Measurements from ENCODE around the gene PRKG1. TPM values are rescaled to one million over a fixed set of nuclear protein-coding genes. Genes with fewer than 3 reads are reported as not detected.

The PRKG1 gene
- total and polyA plus RNA-seq, 2 experiments from 2014 or later = 18.2 to 21.1 TPM

- Histone ChIP-seq H3K79me2 (replicated peaks; ENCODE audit: insufficient read depth) (no peaks in the 10 kb centered on the region), H3K4me1 (ENCODE audit: insufficient read depth) (peaks cover 4% of the 10 kb centered on the region; the same call in 1 of the 2 replicates), H3K9me2 (ENCODE audit: insufficient read depth) (no peaks in the 10 kb centered on the region), H3K36me3 (ENCODE audit: insufficient read depth) (no peaks in the 10 kb centered on the region), H3K4me2 (no peak overlapping the region), H3K27ac (ENCODE audit: low read depth) (no peak overlapping the region), H4K20me1 (replicated peaks; ENCODE audit: insufficient read depth) (no peaks in the 10 kb centered on the region), H3K4me3 (no peak overlapping the region), H3F3A (replicated peaks; ENCODE audit: low read depth) (no peaks in the 10 kb centered on the region), H2AFZ (no peak overlapping the region), H3K27me3 (ENCODE audit: insufficient read depth) (no peaks in the 10 kb centered on the region)
- Mint-ChIP-seq H3K4me3 (no peak overlapping the region), H3K27me3 (ENCODE audit: insufficient read depth, low read depth, poor library complexity) (no peaks in the 10 kb centered on the region), H3K9me3 (peaks cover 4% of the 10 kb centered on the region), H3K27ac (no peak overlapping the region), H3K36me3 (ENCODE audit: low read depth) (peaks cover 3% of the 10 kb centered on the region; the same call in 2 of the 3 replicates), H3K4me1 (0 out of 3 replicates have a peak, but pooled peaks cover 2% of the 10 kb centered on the region)
- no peak for TF ChIP-seq STAT1 (IDR thresholded peaks at IDR 0.05; ENCODE audit: unreplicated experiment)
- no peak for TF ChIP-seq EZH2phosphoT487 (IDR thresholded peaks at IDR 0.05; ENCODE audit: unreplicated experiment)
- TF ChIP-seq, protein P1, sequence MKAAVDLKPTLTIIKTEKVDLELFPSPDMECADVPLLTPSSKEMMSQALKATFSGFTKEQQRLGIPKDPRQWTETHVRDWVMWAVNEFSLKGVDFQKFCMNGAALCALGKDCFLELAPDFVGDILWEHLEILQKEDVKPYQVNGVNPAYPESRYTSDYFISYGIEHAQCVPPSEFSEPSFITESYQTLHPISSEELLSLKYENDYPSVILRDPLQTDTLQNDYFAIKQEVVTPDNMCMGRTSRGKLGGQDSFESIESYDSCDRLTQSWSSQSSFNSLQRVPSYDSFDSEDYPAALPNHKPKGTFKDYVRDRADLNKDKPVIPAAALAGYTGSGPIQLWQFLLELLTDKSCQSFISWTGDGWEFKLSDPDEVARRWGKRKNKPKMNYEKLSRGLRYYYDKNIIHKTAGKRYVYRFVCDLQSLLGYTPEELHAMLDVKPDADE (IDR thresholded peaks at IDR 0.05) = no peak
- no peak for TF ChIP-seq JUNB (IDR thresholded peaks at IDR 0.05; ENCODE audit: unreplicated experiment)
- no peak for TF ChIP-seq REST (IDR thresholded peaks at IDR 0.05; ENCODE audit: unreplicated experiment)
- no peak for TF ChIP-seq ZNF114 (CRISPR knock-in tag; IDR thresholded peaks at IDR 0.05)
- no peak for TF ChIP-seq CREB1 (CRISPR knock-in tag; IDR thresholded peaks at IDR 0.05; ENCODE audit: low read depth)
- TF ChIP-seq ZNF331 (CRISPR knock-in tag; IDR thresholded peaks at IDR 0.05; ENCODE audit: low read depth) = no peak
- TF ChIP-seq EZH2 (IDR thresholded peaks at IDR 0.05; ENCODE audit: low read depth, unreplicated experiment) = no peak
- DNase-seq (ENCODE audit: low spot score) (no peak), ATAC-seq (no peak)
Measured at GRCh38 chr10:51760864-51761640, 686.8 kb downstream of the PRKG1 start.

DNA sequence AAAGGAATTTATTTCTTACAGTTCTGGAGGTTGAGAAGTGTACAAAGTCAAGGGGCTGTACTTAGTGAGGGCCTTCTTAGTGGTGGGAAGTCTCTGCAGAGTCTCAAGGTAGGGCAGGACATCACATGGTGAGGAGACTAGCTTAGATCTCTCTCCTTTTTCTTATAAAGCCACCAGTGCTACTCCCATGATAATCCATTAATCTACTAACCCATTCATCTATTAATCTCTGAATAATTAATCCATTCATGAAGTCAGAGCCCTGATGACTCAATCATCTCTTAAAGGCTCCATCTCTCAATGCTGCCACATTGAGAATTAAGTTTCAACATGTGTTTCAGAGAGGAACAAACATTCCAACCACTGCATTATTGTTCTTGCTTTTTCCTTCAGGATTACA lies 689.5 kb downstream of the PRKG1 start:
- ATAC-seq (no peak), DNase-seq (ENCODE audit: low spot score) (no peak)
- H3K4me3 Mint-ChIP-seq = no peak overlapping the region
- Histone ChIP-seq H3K79me2 (replicated peaks; ENCODE audit: insufficient read depth) (no peaks in the 10 kb centered on the region), H3K27me3 (ENCODE audit: insufficient read depth) (no peaks in the 10 kb centered on the region), H3K4me3 (no peak overlapping the region), H4K20me1 (replicated peaks; ENCODE audit: insufficient read depth) (no peaks in the 10 kb centered on the region), H3K4me1 (ENCODE audit: insufficient read depth) (peaks cover 20% of the 10 kb centered on the region; the same call in 1 of the 2 replicates), H3K9me2 (ENCODE audit: insufficient read depth) (no peaks in the 10 kb centered on the region), H2AFZ (no peak overlapping the region), H3K27ac (ENCODE audit: low read depth) (no peak overlapping the region), H3K4me2 (no peak overlapping the region), H3K36me3 (ENCODE audit: insufficient read depth) (no peaks in the 10 kb centered on the region), H3F3A (replicated peaks; ENCODE audit: low read depth) (no peaks in the 10 kb centered on the region)
- peaks cover 14% of the 10 kb centered on the region; the same call in 2 of the 3 replicates for H3K36me3 Mint-ChIP-seq (ENCODE audit: low read depth)
- peaks cover 14% of the 10 kb centered on the region for H3K4me1 Mint-ChIP-seq
- H3K27ac Mint-ChIP-seq = no peak overlapping the region
- peaks cover 1% of the 10 kb centered on the region for H3K27me3 Mint-ChIP-seq (ENCODE audit: insufficient read depth, low read depth, poor library complexity)
- peaks cover 12% of the 10 kb centered on the region for H3K9me3 Mint-ChIP-seq
- TF ChIP-seq POLR2AphosphoS5 (IDR thresholded peaks at IDR 0.05; ENCODE audit: low read depth) = no peak
- TF ChIP-seq, protein P2, sequence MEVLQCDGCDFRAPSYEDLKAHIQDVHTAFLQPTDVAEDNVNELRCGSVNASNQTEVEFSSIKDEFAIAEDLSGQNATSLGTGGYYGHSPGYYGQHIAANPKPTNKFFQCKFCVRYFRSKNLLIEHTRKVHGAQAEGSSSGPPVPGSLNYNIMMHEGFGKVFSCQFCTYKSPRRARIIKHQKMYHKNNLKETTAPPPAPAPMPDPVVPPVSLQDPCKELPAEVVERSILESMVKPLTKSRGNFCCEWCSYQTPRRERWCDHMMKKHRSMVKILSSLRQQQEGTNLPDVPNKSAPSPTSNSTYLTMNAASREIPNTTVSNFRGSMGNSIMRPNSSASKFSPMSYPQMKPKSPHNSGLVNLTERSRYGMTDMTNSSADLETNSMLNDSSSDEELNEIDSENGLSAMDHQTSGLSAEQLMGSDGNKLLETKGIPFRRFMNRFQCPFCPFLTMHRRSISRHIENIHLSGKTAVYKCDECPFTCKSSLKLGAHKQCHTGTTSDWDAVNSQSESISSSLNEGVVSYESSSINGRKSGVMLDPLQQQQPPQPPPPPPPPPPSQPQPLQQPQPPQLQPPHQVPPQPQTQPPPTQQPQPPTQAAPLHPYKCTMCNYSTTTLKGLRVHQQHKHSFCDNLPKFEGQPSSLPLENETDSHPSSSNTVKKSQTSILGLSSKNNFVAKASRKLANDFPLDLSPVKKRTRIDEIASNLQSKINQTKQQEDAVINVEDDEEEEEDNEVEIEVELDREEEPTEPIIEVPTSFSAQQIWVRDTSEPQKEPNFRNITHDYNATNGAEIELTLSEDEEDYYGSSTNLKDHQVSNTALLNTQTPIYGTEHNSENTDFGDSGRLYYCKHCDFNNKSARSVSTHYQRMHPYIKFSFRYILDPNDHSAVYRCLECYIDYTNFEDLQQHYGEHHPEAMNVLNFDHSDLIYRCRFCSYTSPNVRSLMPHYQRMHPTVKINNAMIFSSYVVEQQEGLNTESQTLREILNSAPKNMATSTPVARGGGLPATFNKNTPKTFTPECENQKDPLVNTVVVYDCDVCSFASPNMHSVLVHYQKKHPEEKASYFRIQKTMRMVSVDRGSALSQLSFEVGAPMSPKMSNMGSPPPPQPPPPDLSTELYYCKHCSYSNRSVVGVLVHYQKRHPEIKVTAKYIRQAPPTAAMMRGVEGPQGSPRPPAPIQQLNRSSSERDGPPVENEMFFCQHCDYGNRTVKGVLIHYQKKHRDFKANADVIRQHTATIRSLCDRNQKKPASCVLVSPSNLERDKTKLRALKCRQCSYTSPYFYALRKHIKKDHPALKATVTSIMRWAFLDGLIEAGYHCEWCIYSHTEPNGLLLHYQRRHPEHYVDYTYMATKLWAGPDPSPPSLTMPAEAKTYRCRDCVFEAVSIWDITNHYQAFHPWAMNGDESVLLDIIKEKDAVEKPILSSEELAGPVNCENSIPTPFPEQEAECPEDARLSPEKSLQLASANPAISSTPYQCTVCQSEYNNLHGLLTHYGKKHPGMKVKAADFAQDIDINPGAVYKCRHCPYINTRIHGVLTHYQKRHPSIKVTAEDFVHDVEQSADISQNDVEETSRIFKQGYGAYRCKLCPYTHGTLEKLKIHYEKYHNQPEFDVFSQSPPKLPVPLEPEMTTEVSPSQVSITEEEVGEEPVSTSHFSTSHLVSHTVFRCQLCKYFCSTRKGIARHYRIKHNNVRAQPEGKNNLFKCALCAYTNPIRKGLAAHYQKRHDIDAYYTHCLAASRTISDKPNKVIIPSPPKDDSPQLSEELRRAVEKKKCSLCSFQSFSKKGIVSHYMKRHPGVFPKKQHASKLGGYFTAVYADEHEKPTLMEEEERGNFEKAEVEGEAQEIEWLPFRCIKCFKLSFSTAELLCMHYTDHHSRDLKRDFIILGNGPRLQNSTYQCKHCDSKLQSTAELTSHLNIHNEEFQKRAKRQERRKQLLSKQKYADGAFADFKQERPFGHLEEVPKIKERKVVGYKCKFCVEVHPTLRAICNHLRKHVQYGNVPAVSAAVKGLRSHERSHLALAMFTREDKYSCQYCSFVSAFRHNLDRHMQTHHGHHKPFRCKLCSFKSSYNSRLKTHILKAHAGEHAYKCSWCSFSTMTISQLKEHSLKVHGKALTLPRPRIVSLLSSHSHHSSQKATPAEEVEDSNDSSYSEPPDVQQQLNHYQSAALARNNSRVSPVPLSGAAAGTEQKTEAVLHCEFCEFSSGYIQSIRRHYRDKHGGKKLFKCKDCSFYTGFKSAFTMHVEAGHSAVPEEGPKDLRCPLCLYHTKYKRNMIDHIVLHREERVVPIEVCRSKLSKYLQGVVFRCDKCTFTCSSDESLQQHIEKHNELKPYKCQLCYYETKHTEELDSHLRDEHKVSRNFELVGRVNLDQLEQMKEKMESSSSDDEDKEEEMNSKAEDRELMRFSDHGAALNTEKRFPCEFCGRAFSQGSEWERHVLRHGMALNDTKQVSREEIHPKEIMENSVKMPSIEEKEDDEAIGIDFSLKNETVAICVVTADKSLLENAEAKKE (CRISPR knock-in tag; IDR thresholded peaks at IDR 0.05) = no peak
- no peak for TF ChIP-seq ZNF114 (CRISPR knock-in tag; IDR thresholded peaks at IDR 0.05)
- no peak for TF ChIP-seq CREB1 (CRISPR knock-in tag; IDR thresholded peaks at IDR 0.05; ENCODE audit: low read depth)

Measured in GM23338 (cell line).